Liver (tissue), 9 donors: ENCODE measurements around the gene RNF151. TPM values are rescaled to one million over a fixed set of nuclear protein-coding genes. Genes with fewer than 3 reads are reported as not detected.

Source experiments
- DNase-seq: peaks from one replicate; pipeline ENCODE4 v3.0.0-alpha.2; 2017; ENCODE audit warnings: low spot score
- H3K27ac ChIP-seq, 2 donors: one replicate each; pipeline ENCODE4 v1.7.0; 2013; ENCODE audit warnings: inconsistent platforms in 2 of 2, low read length in 2 of 2, control low read depth in 1 of 2, low read depth in 1 of 2, mild to moderate bottlenecking in 1 of 2
- H3K27me3 ChIP-seq, 4 donors: one replicate each; pipeline versions ENCODE4 v1.6.1 to v1.7.0; 2013; ENCODE audit warnings: low read length in 3 of 4, inconsistent platforms in 1 of 4, mild to moderate bottlenecking in 1 of 4, moderate library complexity in 1 of 4; ENCODE audit not compliant: control insufficient read depth in 4 of 4, insufficient read depth in 4 of 4
- H3K36me3 ChIP-seq, 4 donors: one replicate each; pipeline versions ENCODE4 v1.6.1 to v1.7.0; 2013; ENCODE audit warnings: low read length in 3 of 4, mild to moderate bottlenecking in 3 of 4, low read depth in 1 of 4, moderate library complexity in 1 of 4; ENCODE audit not compliant: control insufficient read depth in 4 of 4, insufficient read depth in 3 of 4
- H3K4me1 ChIP-seq, 4 donors: one replicate each; pipeline versions ENCODE4 v1.6.1 to v1.7.0; 2013; ENCODE audit warnings: low read length in 3 of 4, mild to moderate bottlenecking in 3 of 4, moderate library complexity in 1 of 4; ENCODE audit not compliant: control insufficient read depth in 4 of 4, insufficient read depth in 4 of 4
- H3K4me3 ChIP-seq, 3 donors: one replicate each; pipeline versions ENCODE4 v1.6.1 to v1.7.0; 2013; ENCODE audit warnings: low read length in 3 of 3, control low read depth in 1 of 3, low read depth in 1 of 3, mild to moderate bottlenecking in 1 of 3
- H3K9ac ChIP-seq, 2 donors: one replicate each; pipeline ENCODE4 v1.7.0; 2013; ENCODE audit warnings: low read length in 2 of 2, mild to moderate bottlenecking in 2 of 2, moderate library complexity in 2 of 2, control low read depth in 1 of 2, low read depth in 1 of 2
- H3K9me3 ChIP-seq, 4 donors: one replicate each; pipeline versions ENCODE4 v1.6.1 to v1.7.0; 2013; ENCODE audit warnings: low read length in 3 of 4; ENCODE audit not compliant: control insufficient read depth in 4 of 4
- ATF3 ChIP-seq: IDR thresholded peaks from 2 replicates; pipeline ENCODE4 v1.6.1; 2016; ENCODE audit warnings: antibody characterized with exemption
- CTCF ChIP-seq: fragments of 150-350 bp; IDR thresholded peaks from 2 replicates; pipeline ENCODE4 v1.5.1; 2017; ENCODE audit warnings: improper control_type of control experiment, low read depth, low read length; ENCODE audit not compliant: missing input control
- EGR1 ChIP-seq, 2 donors: IDR thresholded peaks; 2 replicates each; pipeline ENCODE4 v1.6.1; 2016 to 2018; ENCODE audit warnings: antibody characterized with exemption in 2 of 2, low read depth in 2 of 2
- FOXA1 ChIP-seq: IDR thresholded peaks from 2 replicates; pipeline ENCODE4 v1.6.1; 2016; ENCODE audit warnings: antibody characterized with exemption
- FOXA2 ChIP-seq: IDR thresholded peaks from 2 replicates; pipeline ENCODE4 v1.6.1; 2016; ENCODE audit warnings: antibody characterized with exemption
- GABPA ChIP-seq, 2 donors: IDR thresholded peaks in 1 of 2; conservative IDR thresholded peaks in 1 of 2; 2 replicates each; pipeline ENCODE4 v1.6.1; 2016; ENCODE audit warnings: antibody characterized with exemption in 2 of 2, mild to moderate bottlenecking in 1 of 2, moderate library complexity in 1 of 2
- HNF4A ChIP-seq, 2 donors: conservative IDR thresholded peaks; 2 replicates each; pipeline ENCODE4 v1.6.1; 2016; ENCODE audit warnings: antibody characterized with exemption in 2 of 2, mild to moderate bottlenecking in 2 of 2
- HNF4G ChIP-seq: IDR thresholded peaks from 2 replicates; pipeline ENCODE4 v1.6.1; 2016; ENCODE audit warnings: antibody characterized with exemption
- JUND ChIP-seq, 2 donors: IDR thresholded peaks; 2 replicates each; pipeline ENCODE4 v1.6.1; 2016; ENCODE audit warnings: antibody characterized with exemption in 2 of 2
- MAX ChIP-seq: IDR thresholded peaks from 2 replicates; pipeline ENCODE4 v1.6.1; 2016; ENCODE audit warnings: antibody characterized with exemption
- NR2F2 ChIP-seq: IDR thresholded peaks from 2 replicates; pipeline ENCODE4 v1.6.1; 2016; ENCODE audit warnings: antibody characterized with exemption
- RAD21 ChIP-seq, 2 donors: IDR thresholded peaks; 2 replicates each; pipeline ENCODE4 v1.6.1; 2016; ENCODE audit warnings: antibody characterized with exemption in 2 of 2, mild to moderate bottlenecking in 2 of 2
- REST ChIP-seq: IDR thresholded peaks from 2 replicates; pipeline ENCODE4 v1.6.1; 2016; ENCODE audit warnings: antibody characterized with exemption, mild to moderate bottlenecking
- RXRA ChIP-seq, 2 donors: IDR thresholded peaks; 2 replicates each; pipeline ENCODE4 v1.6.1; 2017 to 2018; ENCODE audit warnings: antibody characterized with exemption in 2 of 2, mild to moderate bottlenecking in 1 of 2
- SP1 ChIP-seq: IDR thresholded peaks from 2 replicates; pipeline ENCODE4 v1.6.1; 2018; ENCODE audit warnings: antibody characterized with exemption, mild to moderate bottlenecking
- TAF1 ChIP-seq: conservative IDR thresholded peaks from 2 replicates; pipeline ENCODE4 v1.6.1; 2016; ENCODE audit warnings: antibody characterized with exemption, mild to moderate bottlenecking
- YY1 ChIP-seq: IDR thresholded peaks from 2 replicates; pipeline ENCODE4 v1.6.1; 2016; ENCODE audit warnings: antibody characterized with exemption, mild to moderate bottlenecking
- ZBTB33 ChIP-seq: IDR thresholded peaks from 2 replicates; pipeline ENCODE4 v1.6.1; 2016; ENCODE audit warnings: antibody characterized with exemption
- WGBS: extraction: QIAGEN DNeasy Blood & Tissue Kit; methylation state at CpG from one replicate; pipeline ENCODE4 v1.1.7; 2013; 5-methylcytosine and 5-hydroxymethylcytosine counted together
- polyA plus RNA-seq, 2 donors: library from polyadenylated mRNA; stranded (reverse) in 1 of 2; unstranded in 1 of 2; fragments of 200-250 nt in 1 of 2; fragments of >200 nt in 1 of 2; fragmentation: Nextera tagmentation in 1 of 2; extraction: Ambion mirVana in 1 of 2; gene quantifications; one replicate each; pipeline versions ENCODE4 v1.2.1 to v1.2.3, GENCODE V29; 2013 to 2015
- total RNA-seq, 2 donors: library from RNA; depleted of rRNA; stranded (reverse); fragments of >200 nt; gene quantifications; one replicate each; pipeline ENCODE4 v1.2.3, GENCODE V29; 2014
- donor health status: healthy.
- donor health status: healthy.
- donor health status: healthy.
- donor health status: healthy.
- donor health status: healthy.

Gene RNF151
- total and polyA plus RNA-seq, 4 donors: not detected

GRCh38 chr16:1964506-1965395 lies 1.9 kb upstream of the RNF151 start, which contains the start of gene RPS2:
Gene RPS2, minus strand, starts transcription at chr16:1964826. Its CDS starts 201 bp downstream, at chr16:1964625.
- 1% methylated on average over 97 of the region's 97 CpGs for WGBS
- peak within 1 kb of the TSS; percentile 61 to 99 for H3K9ac ChIP-seq
- peak within 1 kb of the TSS; percentile 81 to 97 (median 82) for H3K4me3 ChIP-seq
- peak within 1 kb of the TSS; percentile 89 to 93 for H3K27ac ChIP-seq
- H3K27me3 ChIP-seq: no peaks in the 10 kb centered on the region
- peaks cover 4 to 30% (median 25%) of the 10 kb centered on the region in 4 donors for H3K4me1 ChIP-seq
- no peaks in the 10 kb centered on the region for H3K9me3 ChIP-seq
- no peak for TF ChIP-seq RAD21 (IDR thresholded peaks at IDR 0.05)
- TF ChIP-seq REST: peak; percentile 90
- TF ChIP-seq CTCF: no peak
- no peak for TF ChIP-seq JUND (IDR thresholded peaks at IDR 0.05)
- TF ChIP-seq GABPA (IDR thresholded peaks at IDR 0.05 in 1 of 2, conservative IDR thresholded peaks at IDR 0.05 in 1 of 2): peak in 1 of 2 donors; percentile 81
- TF ChIP-seq FOXA2: no peak
- peak; percentile 94 for TF ChIP-seq YY1
- TF ChIP-seq ATF3: no peak
- TF ChIP-seq EGR1 (IDR thresholded peaks at IDR 0.05; ENCODE audit: low read depth in 2 of 2): peak; percentile 95 to 98
- TF ChIP-seq MAX: peak; percentile 62
- TF ChIP-seq FOXA1: no peak
- TF ChIP-seq SP1: peak; percentile 93
- no peak for TF ChIP-seq HNF4G
- TF ChIP-seq ZBTB33: peak; percentile 99
- TF ChIP-seq RXRA (IDR thresholded peaks at IDR 0.05): peak; percentile 22 to 33
- peak; percentile 20 for TF ChIP-seq NR2F2
- peak; percentile 99 for TF ChIP-seq TAF1
- peak in 1 of 2 donors; percentile 13 for TF ChIP-seq HNF4A (conservative IDR thresholded peaks at IDR 0.05)
- peak; percentile 96 for DNase-seq
- H3K36me3 ChIP-seq: peaks cover 0 to 26% (median 7%) of the 10 kb centered on the region in 4 donors
